ENCODE data around the gene TP73. TPM values are rescaled to one million over a fixed set of nuclear protein-coding genes. Genes with fewer than 3 reads are reported as not detected.

Gene TP73
- polyA plus RNA-seq, 1 experiment: not detected

- H3K27ac ChIP-seq (ENCODE audit: low read depth, low read length): no peak overlapping the region
- H3K4me3 ChIP-seq (ENCODE audit: low read depth, low read length): no peak overlapping the region
- TF ChIP-seq CTCF (IDR thresholded peaks at IDR 0.05; ENCODE audit: low read depth, low read length): no peak
- ChIA-PET CTCF (no interaction called here), POLR2A (no interaction called here)
- DNase-seq (ENCODE audit: low read depth, low spot score): no peak
- no peaks in the 10 kb centered on the region; the same call in 1 of the 2 replicates for H3K9me3 ChIP-seq (ENCODE audit: control insufficient read depth, insufficient read depth, low read length)
- peaks cover 11% of the 10 kb centered on the region for H3K27me3 ChIP-seq (ENCODE audit: control insufficient read depth, insufficient read depth, low read length)
Observed at GRCh38 chr1:3763351-3764125, 111.2 kb downstream of the TP73 start.

- ChIA-PET POLR2A (interaction anchor here (0.6 kb wide), 1 partner anchor 296 kb away, joined by 7 read pairs; no protein-coding TSS in a partner anchor), CTCF (no interaction called here)
- no peaks in the 10 kb centered on the region; the same call in 1 of the 2 replicates for H3K9me3 ChIP-seq (ENCODE audit: control insufficient read depth, insufficient read depth, low read length)
- no peak for DNase-seq (ENCODE audit: low read depth, low spot score)
- H3K4me3 ChIP-seq (ENCODE audit: low read depth, low read length): no peak overlapping the region
- no peak for TF ChIP-seq CTCF (IDR thresholded peaks at IDR 0.05; ENCODE audit: low read depth, low read length)
- H3K27ac ChIP-seq (ENCODE audit: low read depth, low read length): no peak overlapping the region
- peaks cover 6% of the 10 kb centered on the region for H3K27me3 ChIP-seq (ENCODE audit: control insufficient read depth, insufficient read depth, low read length)
Observed at GRCh38 chr1:3767328-3767925, 115.1 kb downstream of the TP73 start.

- H3K4me3 ChIP-seq (ENCODE audit: low read depth, low read length): no peak overlapping the region
- no peak for TF ChIP-seq CTCF (IDR thresholded peaks at IDR 0.05; ENCODE audit: low read depth, low read length)
- POLR2A ChIA-PET: no interaction called here
- peaks cover 5% of the 10 kb centered on the region for H3K27me3 ChIP-seq (ENCODE audit: control insufficient read depth, insufficient read depth, low read length)
- no peaks in the 10 kb centered on the region; the same call in 1 of the 2 replicates for H3K9me3 ChIP-seq (ENCODE audit: control insufficient read depth, insufficient read depth, low read length)
- CTCF ChIA-PET: interaction anchor here (2.9 kb wide), 1 partner anchor 44 kb away, joined by 10 read pairs; no protein-coding TSS in a partner anchor
- H3K27ac ChIP-seq (ENCODE audit: low read depth, low read length): no peak overlapping the region
- no peak for DNase-seq (ENCODE audit: low read depth, low spot score)
Observed at GRCh38 chr1:3768811-3769390, 116.6 kb downstream of the TP73 start.

GRCh38 chr1:3770047-3770765, 117.9 kb downstream of the TP73 start:
- Histone ChIP-seq H3K27ac (ENCODE audit: low read depth, low read length) (no peak overlapping the region), H3K27me3 (ENCODE audit: control insufficient read depth, insufficient read depth, low read length) (peaks cover 3% of the 10 kb centered on the region), H3K4me3 (ENCODE audit: low read depth, low read length) (no peak overlapping the region), H3K9me3 (ENCODE audit: control insufficient read depth, insufficient read depth, low read length) (no peaks in the 10 kb centered on the region; the same call in 1 of the 2 replicates)
- no peak for DNase-seq (ENCODE audit: low read depth, low spot score)
- ChIA-PET CTCF (interaction anchor here (2.9 kb wide), 1 partner anchor 46 kb away, joined by 10 read pairs; no protein-coding TSS in a partner anchor), POLR2A (no interaction called here)
- TF ChIP-seq CTCF (IDR thresholded peaks at IDR 0.05; ENCODE audit: low read depth, low read length): no peak
